ENCODE measurements around the gene SAPCD2. TPM values are rescaled to one million over a fixed set of nuclear protein-coding genes. Genes with fewer than 3 reads are reported as not detected.
A peak's percentile ranks its signal among the peaks of the same experiment; 100 is the strongest.

Gene SAPCD2
- polyA plus RNA-seq, 1 donor from 2014 or later: 0.22 TPM

DNA sequence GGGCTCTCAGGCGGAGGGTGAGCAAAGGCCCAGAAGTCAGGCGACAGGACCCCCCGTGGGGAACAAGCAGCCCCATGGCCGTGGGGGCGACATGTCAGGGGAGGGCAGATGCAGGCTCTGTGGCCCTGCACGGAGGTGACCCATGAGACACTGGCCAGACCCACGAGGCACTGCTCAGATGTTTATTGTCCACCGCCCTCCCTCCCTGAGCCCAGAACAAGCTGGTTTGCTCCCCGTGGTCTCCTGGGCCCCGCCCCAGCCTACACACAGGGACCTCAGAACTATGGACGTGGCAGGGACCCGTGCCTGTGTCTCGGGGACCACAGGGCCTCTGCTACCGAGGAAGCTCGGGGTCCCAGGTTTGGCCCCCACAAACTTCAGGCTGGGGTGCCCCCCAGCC lies 40.4 kb downstream of the SAPCD2 start:
- no peaks in the 10 kb centered on the region for H4K20me1 ChIP-seq (ENCODE audit: insufficient read depth)
- no peak overlapping the region for H3K27ac ChIP-seq (ENCODE audit: low read length)
- H3K9ac ChIP-seq (ENCODE audit: low read length): no peak overlapping the region

DNA sequence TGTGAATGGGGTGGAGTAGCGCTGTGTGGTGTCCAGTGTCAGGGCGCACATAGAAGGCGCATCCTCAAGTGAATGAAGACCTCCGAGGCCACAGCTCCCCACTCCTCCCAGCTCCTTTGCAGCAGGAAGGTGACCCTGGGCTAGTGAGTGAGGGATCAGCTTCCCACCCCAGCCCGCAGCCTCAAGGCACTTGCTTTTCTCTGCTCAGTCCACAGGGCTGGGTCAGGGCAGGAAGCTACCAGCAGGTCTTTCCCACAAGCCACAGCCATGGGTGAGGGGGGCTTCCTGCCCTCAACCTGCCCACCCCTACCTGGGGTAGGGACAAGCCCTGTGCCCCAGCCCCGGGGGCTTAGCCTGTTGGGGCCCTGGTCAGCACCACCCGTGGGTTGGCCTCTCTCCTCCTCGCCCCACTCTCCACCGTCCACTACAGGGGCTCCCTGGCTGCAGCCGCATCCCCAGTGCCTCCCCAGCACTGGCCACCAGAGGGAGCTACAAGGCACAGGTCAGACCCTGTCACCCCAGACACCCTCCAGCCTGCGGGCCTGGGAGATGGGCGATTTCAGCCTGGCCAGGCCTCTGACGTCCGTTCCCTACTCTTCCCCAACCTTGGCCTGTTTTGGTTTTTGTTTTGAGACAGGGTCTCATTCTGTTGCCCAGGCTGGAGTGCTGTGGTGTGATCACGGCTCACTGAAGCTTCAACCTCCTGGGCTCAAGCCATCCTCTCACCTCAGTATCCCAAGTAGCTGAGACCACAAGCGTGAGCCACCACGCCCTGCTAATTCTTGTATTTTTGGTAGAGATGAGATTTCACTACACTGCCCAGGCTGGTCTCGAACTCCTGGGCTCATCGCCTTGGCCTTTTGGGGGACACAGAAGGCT lies 41.1 kb downstream of the SAPCD2 start:
- H3K9ac ChIP-seq (ENCODE audit: low read length): peak overlapping the region; percentile 86

More for the DNA sequence above, 40.4 kb downstream of the SAPCD2 start:
- H3F3A ChIP-seq (ENCODE audit: insufficient read depth, low read length, poor library complexity, severe bottlenecking): no peaks in the 10 kb centered on the region
- H3K79me2 ChIP-seq (replicated peaks; ENCODE audit: insufficient read depth, low read length): peaks cover 5% of the 10 kb centered on the region
- no peaks in the 10 kb centered on the region for H3K9me3 ChIP-seq (ENCODE audit: low read length)
- H3K36me3 ChIP-seq (ENCODE audit: insufficient read depth, low read length): no peaks in the 10 kb centered on the region
- no peak overlapping the region for H3K4me3 ChIP-seq (ENCODE audit: low read length)
- H3K27me3 ChIP-seq (ENCODE audit: insufficient read depth, low read depth, low read length): no peaks in the 10 kb centered on the region
- H2AFZ ChIP-seq (ENCODE audit: low read depth, low read length): no peak overlapping the region
- no peaks in the 10 kb centered on the region for H3K9me2 ChIP-seq (ENCODE audit: insufficient read depth, low read length)
- no peak for TF ChIP-seq MXI1 (conservative IDR thresholded peaks at IDR 0.05; ENCODE audit: poor library complexity, severe bottlenecking)
- H3K4me2 ChIP-seq (ENCODE audit: low read length): no peak overlapping the region

DNA sequence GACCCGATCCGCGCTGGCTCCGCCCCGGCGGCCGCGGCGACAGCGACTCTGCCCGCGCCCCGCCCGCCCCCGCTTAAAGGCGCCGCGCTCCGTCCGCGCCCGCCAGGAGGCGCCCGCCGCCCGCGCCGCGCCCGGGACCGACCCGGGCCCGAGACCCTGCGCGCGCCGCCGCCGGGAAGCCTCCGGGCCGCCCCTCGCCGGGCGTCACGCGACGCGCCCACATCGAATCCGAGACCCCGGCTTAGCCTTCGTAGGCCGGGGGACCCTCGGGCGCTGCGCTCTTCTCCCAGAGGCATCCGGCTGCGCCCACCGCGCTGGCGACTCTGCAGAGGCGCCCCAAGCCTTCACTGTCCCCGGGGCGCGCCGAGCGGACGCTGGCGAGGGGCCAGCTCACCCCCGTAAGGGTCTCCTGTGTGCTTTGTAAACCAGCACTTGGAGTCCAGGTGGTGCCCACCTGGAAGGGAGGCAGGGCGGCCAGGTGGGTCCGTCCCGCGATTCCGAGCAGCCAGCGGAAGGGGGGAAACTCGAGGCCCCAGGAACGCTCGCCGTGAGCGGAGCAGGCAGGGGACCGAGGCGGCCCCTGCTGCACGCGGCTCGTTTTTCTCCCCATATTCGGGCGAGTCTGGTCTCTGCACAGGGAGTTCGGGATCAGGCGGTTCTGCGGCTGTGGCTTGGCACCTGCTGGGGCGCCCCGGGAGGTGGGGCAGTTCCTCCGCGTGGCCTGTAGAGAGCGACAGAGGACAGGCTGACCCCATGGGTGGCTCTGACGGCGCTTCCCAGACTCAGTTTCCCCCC lies 41.9 kb downstream of the SAPCD2 start:
- no peaks in the 10 kb centered on the region for H3F3A ChIP-seq (ENCODE audit: insufficient read depth, low read length, poor library complexity, severe bottlenecking)
- peak overlapping the region; percentile 90 for H2AFZ ChIP-seq (ENCODE audit: low read depth, low read length)
- no peaks in the 10 kb centered on the region for H3K27me3 ChIP-seq (ENCODE audit: insufficient read depth, low read depth, low read length)
- peak; percentile 14 for TF ChIP-seq POLR2AphosphoS5 (IDR thresholded peaks at IDR 0.05)
- TF ChIP-seq TAF1 (IDR thresholded peaks at IDR 0.05; ENCODE audit: low read depth): no peak
- no peak for TF ChIP-seq SMC3 (conservative IDR thresholded peaks at IDR 0.05; ENCODE audit: poor library complexity)
- no peak for TF ChIP-seq RAD21 (conservative IDR thresholded peaks at IDR 0.05)
- TF ChIP-seq, protein P1, sequence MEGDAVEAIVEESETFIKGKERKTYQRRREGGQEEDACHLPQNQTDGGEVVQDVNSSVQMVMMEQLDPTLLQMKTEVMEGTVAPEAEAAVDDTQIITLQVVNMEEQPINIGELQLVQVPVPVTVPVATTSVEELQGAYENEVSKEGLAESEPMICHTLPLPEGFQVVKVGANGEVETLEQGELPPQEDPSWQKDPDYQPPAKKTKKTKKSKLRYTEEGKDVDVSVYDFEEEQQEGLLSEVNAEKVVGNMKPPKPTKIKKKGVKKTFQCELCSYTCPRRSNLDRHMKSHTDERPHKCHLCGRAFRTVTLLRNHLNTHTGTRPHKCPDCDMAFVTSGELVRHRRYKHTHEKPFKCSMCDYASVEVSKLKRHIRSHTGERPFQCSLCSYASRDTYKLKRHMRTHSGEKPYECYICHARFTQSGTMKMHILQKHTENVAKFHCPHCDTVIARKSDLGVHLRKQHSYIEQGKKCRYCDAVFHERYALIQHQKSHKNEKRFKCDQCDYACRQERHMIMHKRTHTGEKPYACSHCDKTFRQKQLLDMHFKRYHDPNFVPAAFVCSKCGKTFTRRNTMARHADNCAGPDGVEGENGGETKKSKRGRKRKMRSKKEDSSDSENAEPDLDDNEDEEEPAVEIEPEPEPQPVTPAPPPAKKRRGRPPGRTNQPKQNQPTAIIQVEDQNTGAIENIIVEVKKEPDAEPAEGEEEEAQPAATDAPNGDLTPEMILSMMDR (IDR thresholded peaks at IDR 0.05; ENCODE audit: poor library complexity, severe bottlenecking): peak; percentile 36
- no peak for TF ChIP-seq EZH2 (IDR thresholded peaks at IDR 0.05; ENCODE audit: borderline replicate concordance, insufficient read depth, low read length, poor library complexity, severe bottlenecking)
- TF ChIP-seq EP300 (conservative IDR thresholded peaks at IDR 0.05; ENCODE audit: poor library complexity, severe bottlenecking): no peak
- TF ChIP-seq, protein P2, sequence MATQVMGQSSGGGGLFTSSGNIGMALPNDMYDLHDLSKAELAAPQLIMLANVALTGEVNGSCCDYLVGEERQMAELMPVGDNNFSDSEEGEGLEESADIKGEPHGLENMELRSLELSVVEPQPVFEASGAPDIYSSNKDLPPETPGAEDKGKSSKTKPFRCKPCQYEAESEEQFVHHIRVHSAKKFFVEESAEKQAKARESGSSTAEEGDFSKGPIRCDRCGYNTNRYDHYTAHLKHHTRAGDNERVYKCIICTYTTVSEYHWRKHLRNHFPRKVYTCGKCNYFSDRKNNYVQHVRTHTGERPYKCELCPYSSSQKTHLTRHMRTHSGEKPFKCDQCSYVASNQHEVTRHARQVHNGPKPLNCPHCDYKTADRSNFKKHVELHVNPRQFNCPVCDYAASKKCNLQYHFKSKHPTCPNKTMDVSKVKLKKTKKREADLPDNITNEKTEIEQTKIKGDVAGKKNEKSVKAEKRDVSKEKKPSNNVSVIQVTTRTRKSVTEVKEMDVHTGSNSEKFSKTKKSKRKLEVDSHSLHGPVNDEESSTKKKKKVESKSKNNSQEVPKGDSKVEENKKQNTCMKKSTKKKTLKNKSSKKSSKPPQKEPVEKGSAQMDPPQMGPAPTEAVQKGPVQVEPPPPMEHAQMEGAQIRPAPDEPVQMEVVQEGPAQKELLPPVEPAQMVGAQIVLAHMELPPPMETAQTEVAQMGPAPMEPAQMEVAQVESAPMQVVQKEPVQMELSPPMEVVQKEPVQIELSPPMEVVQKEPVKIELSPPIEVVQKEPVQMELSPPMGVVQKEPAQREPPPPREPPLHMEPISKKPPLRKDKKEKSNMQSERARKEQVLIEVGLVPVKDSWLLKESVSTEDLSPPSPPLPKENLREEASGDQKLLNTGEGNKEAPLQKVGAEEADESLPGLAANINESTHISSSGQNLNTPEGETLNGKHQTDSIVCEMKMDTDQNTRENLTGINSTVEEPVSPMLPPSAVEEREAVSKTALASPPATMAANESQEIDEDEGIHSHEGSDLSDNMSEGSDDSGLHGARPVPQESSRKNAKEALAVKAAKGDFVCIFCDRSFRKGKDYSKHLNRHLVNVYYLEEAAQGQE (IDR thresholded peaks at IDR 0.05; ENCODE audit: borderline replicate concordance): peak; percentile 17
- peak; percentile 24 for TF ChIP-seq MXI1 (conservative IDR thresholded peaks at IDR 0.05; ENCODE audit: poor library complexity, severe bottlenecking)
- no peaks in the 10 kb centered on the region for H3K36me3 ChIP-seq (ENCODE audit: insufficient read depth, low read length)
- H3K9me2 ChIP-seq (ENCODE audit: insufficient read depth, low read length): no peaks in the 10 kb centered on the region
- H3K4me2 ChIP-seq (ENCODE audit: low read length): peak overlapping the region; percentile 70
- peak overlapping the region; percentile 91 for H3K4me3 ChIP-seq (ENCODE audit: low read length)
- H4K20me1 ChIP-seq (ENCODE audit: insufficient read depth): no peaks in the 10 kb centered on the region
- peaks cover 5% of the 10 kb centered on the region for H3K79me2 ChIP-seq (replicated peaks; ENCODE audit: insufficient read depth, low read length)
- peak overlapping the region; percentile 86 for H3K9ac ChIP-seq (ENCODE audit: low read length)
- H3K9me3 ChIP-seq (ENCODE audit: low read length): no peaks in the 10 kb centered on the region
- peak overlapping the region; percentile 49 for H3K27ac ChIP-seq (ENCODE audit: low read length)

More for the DNA sequence above, 41.1 kb downstream of the SAPCD2 start:
- Histone ChIP-seq H3K4me2 (ENCODE audit: low read length) (peak overlapping the region; percentile 70), H3F3A (ENCODE audit: insufficient read depth, low read length, poor library complexity, severe bottlenecking) (no peaks in the 10 kb centered on the region), H3K9me3 (ENCODE audit: low read length) (no peaks in the 10 kb centered on the region), H3K27me3 (ENCODE audit: insufficient read depth, low read depth, low read length) (no peaks in the 10 kb centered on the region), H4K20me1 (ENCODE audit: insufficient read depth) (no peaks in the 10 kb centered on the region), H3K4me3 (ENCODE audit: low read length) (peak overlapping the region; percentile 91), H3K27ac (ENCODE audit: low read length) (no peak overlapping the region), H3K36me3 (ENCODE audit: insufficient read depth, low read length) (no peaks in the 10 kb centered on the region), H2AFZ (ENCODE audit: low read depth, low read length) (no peak overlapping the region), H3K79me2 (replicated peaks; ENCODE audit: insufficient read depth, low read length) (peaks cover 5% of the 10 kb centered on the region), H3K9me2 (ENCODE audit: insufficient read depth, low read length) (no peaks in the 10 kb centered on the region)
- TF ChIP-seq TAF1 (IDR thresholded peaks at IDR 0.05; ENCODE audit: low read depth): no peak
- TF ChIP-seq RAD21 (conservative IDR thresholded peaks at IDR 0.05): no peak
- no peak for TF ChIP-seq SMC3 (conservative IDR thresholded peaks at IDR 0.05; ENCODE audit: poor library complexity)
- no peak for TF ChIP-seq EZH2 (IDR thresholded peaks at IDR 0.05; ENCODE audit: borderline replicate concordance, insufficient read depth, low read length, poor library complexity, severe bottlenecking)
- TF ChIP-seq MXI1 (conservative IDR thresholded peaks at IDR 0.05; ENCODE audit: poor library complexity, severe bottlenecking): no peak
- TF ChIP-seq POLR2AphosphoS5 (IDR thresholded peaks at IDR 0.05): no peak
- TF ChIP-seq, protein P1 (IDR thresholded peaks at IDR 0.05; ENCODE audit: poor library complexity, severe bottlenecking): peak; percentile 72
